Prostate gland (tissue), 2 donors: ENCODE results near the gene SNX25. TPM values are rescaled to one million over a fixed set of nuclear protein-coding genes. Genes with fewer than 3 reads are reported as not detected.

Experiments
- DNase-seq: peaks from one replicate; pipeline ENCODE4 v3.0.0-alpha.2; 2019; ENCODE audit warnings: low spot score
- H3K27ac ChIP-seq, 2 donors: fragments of 200-600 bp; sonication (generic); 2 replicates each; pipeline ENCODE4 v1.5.1; 2017 to 2019
- H3K27me3 ChIP-seq: fragments of 200-600 bp; sonication (generic); replicated peaks from 2 replicates; pipeline ENCODE4 v1.5.1; 2019; ENCODE audit not compliant: insufficient read depth
- H3K36me3 ChIP-seq, 2 donors: fragments of 200-600 bp; sonication (generic); 1 replicate in 1 of 2; 2 replicates in 1 of 2; pipeline versions ENCODE4 v1.5.1 to v1.8.1; 2017 to 2019
- H3K4me1 ChIP-seq: fragments of 200-600 bp; sonication (generic); replicated peaks from 2 replicates; pipeline ENCODE4 v1.5.1; 2019
- H3K4me3 ChIP-seq, 2 donors: fragments of 200-600 bp; sonication (generic); 2 replicates each; pipeline ENCODE4 v1.5.1; 2017 to 2019
- H3K9me3 ChIP-seq: fragments of 200-600 bp; sonication (generic); 2 replicates; pipeline ENCODE4 v1.5.1; 2017
- POLR2A ChIP-seq: fragments of 450-650 bp; IDR thresholded peaks from one replicate; pipeline ENCODE4 v1.6.1; 2016; ENCODE audit warnings: antibody characterized with exemption, mild to moderate bottlenecking
- POLR2AphosphoS5 ChIP-seq: sonication (generic); formaldehyde crosslinking; IDR thresholded peaks from one replicate; pipeline ENCODE4 v1.6.1; 2017; ENCODE audit warnings: antibody characterized with exemption
- WGBS: methylation state at CpG from one replicate; pipeline ENCODE4 v1.1.5; 2018; 5-methylcytosine and 5-hydroxymethylcytosine counted together
- intact Hi-C: fragments of 100-400 bp; cut with DNase I; formaldehyde crosslinking; loops from one replicate; pipeline ENCODE4 v1.14.2; 2022
- total RNA-seq, 2 donors: library from RNA; depleted of rRNA; stranded (reverse); fragments of >200 nt; gene quantifications; one replicate each; pipeline ENCODE4 v1.1.0, GENCODE V29; 2016
- TF ChIP-seq, protein P1 (sequence below), 4 experiments: fragments of 200-600 bp in 2 of 4; fragments of 450-650 bp in 2 of 4; sonication (generic) in 2 of 4; IDR thresholded peaks; 1 replicate in 3 of 4; 2 replicates in 1 of 4; pipeline ENCODE4 v1.5.1; 2016 to 2019; ENCODE audit warnings: antibody characterized with exemption in 4 of 4, mild to moderate bottlenecking in 2 of 4, moderate library complexity in 2 of 4

Gene SNX25
- total RNA-seq, 2 donors from 2014 or later: 26.4 to 49.5 TPM

DNA sequence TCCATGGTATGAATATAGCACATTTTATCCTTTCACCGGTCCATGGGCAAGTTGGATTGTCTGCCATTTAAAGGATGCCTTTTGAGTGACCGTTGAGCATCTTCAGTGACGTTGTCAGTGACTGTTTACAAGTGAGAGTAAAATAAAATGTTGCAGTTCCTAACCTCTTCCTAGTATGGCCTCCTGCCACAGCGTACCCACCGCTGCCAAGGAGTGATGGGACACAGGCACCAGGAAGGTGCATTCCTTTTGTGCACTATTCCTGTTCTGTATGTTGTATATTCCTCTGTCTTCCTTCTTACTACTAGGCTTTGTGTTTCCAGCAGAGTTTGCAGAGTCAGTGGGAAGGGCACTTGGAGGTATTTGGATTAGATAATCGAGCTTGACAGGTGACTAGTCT lies 61.5 kb downstream of the SNX25 start:
- Histone ChIP-seq H3K36me3 (no peaks in the 10 kb centered on the region), H3K27ac (no peak overlapping the region), H3K4me3 (no peak overlapping the region), H3K4me1 (peaks cover 7% of the 10 kb centered on the region), H3K27me3 (no peaks in the 10 kb centered on the region), H3K9me3 (no peaks in the 10 kb centered on the region)
- intact Hi-C loops: no loop called here
- no peak for TF ChIP-seq POLR2AphosphoS5
- TF ChIP-seq, protein P1, sequence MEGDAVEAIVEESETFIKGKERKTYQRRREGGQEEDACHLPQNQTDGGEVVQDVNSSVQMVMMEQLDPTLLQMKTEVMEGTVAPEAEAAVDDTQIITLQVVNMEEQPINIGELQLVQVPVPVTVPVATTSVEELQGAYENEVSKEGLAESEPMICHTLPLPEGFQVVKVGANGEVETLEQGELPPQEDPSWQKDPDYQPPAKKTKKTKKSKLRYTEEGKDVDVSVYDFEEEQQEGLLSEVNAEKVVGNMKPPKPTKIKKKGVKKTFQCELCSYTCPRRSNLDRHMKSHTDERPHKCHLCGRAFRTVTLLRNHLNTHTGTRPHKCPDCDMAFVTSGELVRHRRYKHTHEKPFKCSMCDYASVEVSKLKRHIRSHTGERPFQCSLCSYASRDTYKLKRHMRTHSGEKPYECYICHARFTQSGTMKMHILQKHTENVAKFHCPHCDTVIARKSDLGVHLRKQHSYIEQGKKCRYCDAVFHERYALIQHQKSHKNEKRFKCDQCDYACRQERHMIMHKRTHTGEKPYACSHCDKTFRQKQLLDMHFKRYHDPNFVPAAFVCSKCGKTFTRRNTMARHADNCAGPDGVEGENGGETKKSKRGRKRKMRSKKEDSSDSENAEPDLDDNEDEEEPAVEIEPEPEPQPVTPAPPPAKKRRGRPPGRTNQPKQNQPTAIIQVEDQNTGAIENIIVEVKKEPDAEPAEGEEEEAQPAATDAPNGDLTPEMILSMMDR (IDR thresholded peaks at IDR 0.05): no peak
- TF ChIP-seq POLR2A: no peak
- WGBS: 94% methylated on average over 6 of the region's 6 CpGs
- DNase-seq: no peak

DNA sequence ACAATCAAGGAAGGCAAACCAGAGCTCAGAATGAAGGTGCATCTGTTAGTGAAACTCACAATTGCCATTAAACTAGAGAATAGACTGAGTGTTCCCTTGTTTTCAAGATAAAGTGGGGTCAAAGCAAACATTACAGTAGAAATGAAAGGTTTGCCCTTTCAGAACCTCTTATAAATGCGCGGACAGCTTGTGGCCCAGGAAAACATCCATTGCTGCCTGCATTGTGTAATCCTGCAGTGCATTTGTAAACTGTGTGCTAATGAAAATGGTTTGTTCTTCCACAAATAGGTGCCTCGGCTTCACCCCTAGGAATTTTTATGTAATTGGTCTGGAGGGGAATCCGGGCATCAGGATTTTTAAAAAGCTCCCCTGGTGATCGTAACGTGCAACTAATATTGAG lies 62.8 kb downstream of the SNX25 start:
- Histone ChIP-seq H3K4me1 (peaks cover 7% of the 10 kb centered on the region), H3K4me3 (no peak overlapping the region), H3K27me3 (no peaks in the 10 kb centered on the region), H3K27ac (no peak overlapping the region), H3K9me3 (no peaks in the 10 kb centered on the region), H3K36me3 (no peaks in the 10 kb centered on the region)
- intact Hi-C loops: no loop called here
- DNase-seq: no peak
- WGBS: 81% methylated on average over 6 of the region's 6 CpGs
- TF ChIP-seq POLR2A (no peak), POLR2AphosphoS5 (no peak)
- TF ChIP-seq, protein P1 (IDR thresholded peaks at IDR 0.05): no peak

DNA sequence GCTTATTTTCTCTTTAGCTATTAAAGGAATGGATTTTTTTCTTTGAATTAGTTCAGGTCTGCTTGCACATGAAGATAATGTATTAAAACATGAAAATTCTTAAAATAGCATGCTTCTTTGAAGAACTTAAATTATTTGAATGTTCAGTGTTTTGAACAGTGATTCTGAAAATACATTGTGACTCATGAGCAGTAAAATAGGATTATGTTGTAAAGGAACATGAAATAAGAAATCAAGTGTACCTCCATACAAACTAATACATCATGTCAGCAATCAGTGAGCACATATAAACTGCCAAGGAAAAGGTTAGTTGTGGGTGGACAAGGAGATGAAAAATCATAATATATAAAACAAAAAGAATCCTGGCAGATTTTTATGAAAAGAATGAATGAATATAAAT lies 66.1 kb downstream of the SNX25 start:
- no peaks in the 10 kb centered on the region for H3K4me1 ChIP-seq
- no peak overlapping the region for H3K27ac ChIP-seq
- H3K27me3 ChIP-seq: no peaks in the 10 kb centered on the region
- intact Hi-C loops: no loop called here
- no peaks in the 10 kb centered on the region for H3K9me3 ChIP-seq
- no peak overlapping the region for H3K4me3 ChIP-seq
- TF ChIP-seq POLR2A (no peak), POLR2AphosphoS5 (no peak)
- TF ChIP-seq, protein P1 (IDR thresholded peaks at IDR 0.05): no peak
- no peaks in the 10 kb centered on the region for H3K36me3 ChIP-seq
- no peak for DNase-seq

DNA sequence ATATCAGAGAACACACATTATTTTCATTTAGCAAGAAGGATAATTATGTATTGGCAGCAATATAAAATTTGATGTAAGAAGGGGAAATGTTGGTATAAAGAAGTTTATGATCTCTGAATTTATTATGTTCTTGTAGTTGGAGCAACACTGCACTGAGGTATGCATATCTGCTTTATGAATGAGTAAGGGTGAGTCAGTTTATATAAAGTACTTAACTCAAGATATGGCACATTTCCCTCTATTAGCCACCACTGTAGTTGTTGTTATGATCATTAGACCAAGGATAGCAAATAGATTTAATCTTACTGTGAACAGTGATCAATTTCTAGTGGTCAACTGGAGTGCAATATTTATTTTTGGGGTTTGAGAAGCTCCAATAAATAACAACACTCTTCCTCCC lies 66.6 kb downstream of the SNX25 start:
- Histone ChIP-seq H3K27me3 (no peaks in the 10 kb centered on the region), H3K36me3 (no peaks in the 10 kb centered on the region), H3K9me3 (no peaks in the 10 kb centered on the region), H3K27ac (no peak overlapping the region), H3K4me1 (no peaks in the 10 kb centered on the region), H3K4me3 (no peak overlapping the region)
- intact Hi-C loops: no loop called here
- no peak for DNase-seq
- TF ChIP-seq, protein P1 (IDR thresholded peaks at IDR 0.05): no peak
- TF ChIP-seq POLR2AphosphoS5 (no peak), POLR2A (no peak)

DNA sequence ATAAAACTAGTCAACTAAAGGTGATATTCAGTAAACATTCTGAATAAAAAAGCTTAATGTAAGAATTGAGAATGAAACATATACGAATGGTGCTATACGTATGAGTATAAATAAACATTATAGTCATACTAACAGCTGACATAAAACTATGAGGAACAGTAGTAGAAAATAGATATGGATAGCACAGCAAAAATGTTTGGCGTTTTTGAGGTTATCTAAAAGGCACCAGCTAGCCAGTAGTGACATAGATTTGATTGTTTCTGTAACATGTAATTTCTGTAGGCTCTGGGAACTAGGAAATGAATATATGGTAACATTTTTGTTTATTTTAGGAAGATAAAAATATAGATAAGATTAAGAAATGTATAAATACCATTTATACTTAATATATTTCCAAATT lies 69.3 kb downstream of the SNX25 start:
- H3K4me3 ChIP-seq: no peak overlapping the region
- no peak overlapping the region for H3K27ac ChIP-seq
- H3K9me3 ChIP-seq: no peaks in the 10 kb centered on the region
- no peak for DNase-seq
- no peaks in the 10 kb centered on the region for H3K27me3 ChIP-seq
- H3K36me3 ChIP-seq: no peaks in the 10 kb centered on the region
- no peaks in the 10 kb centered on the region for H3K4me1 ChIP-seq
- WGBS: 81% methylated on average over 3 of the region's 3 CpGs
- intact Hi-C loops: no loop called here
- TF ChIP-seq, protein P1 (IDR thresholded peaks at IDR 0.05): no peak
- TF ChIP-seq POLR2AphosphoS5: no peak
- TF ChIP-seq POLR2A: no peak
